ENCODE measurements around the gene SCYGR8.

The SCYGR8 gene, protein sequence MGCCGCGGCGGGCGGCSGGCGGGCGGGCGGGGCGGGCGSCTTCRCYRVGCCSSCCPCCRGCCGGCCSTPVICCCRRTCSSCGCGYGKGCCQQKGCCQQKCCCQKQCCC

GRCh38 chr2:227745594-227745993 is at the start of gene SCYGR8:
Gene SCYGR8 (plus strand): TSS chr2:227745894. CDS start chr2:227745894, 0 bp downstream.
- H3K27ac ChIP-seq, result no peak within 1 kb of the TSS
- no peaks in the 10 kb centered on the region for H3K4me1 ChIP-seq (ENCODE audit: control insufficient read depth in 1 of 2, insufficient read depth in 1 of 2, low read depth in 1 of 2, low read length in 1 of 2)
- no peaks in the 10 kb centered on the region for H3K27me3 ChIP-seq
- no peaks in the 10 kb centered on the region for H3K36me3 ChIP-seq
- H3K9me3 ChIP-seq, result no peaks in the 10 kb centered on the region
- no peak within 1 kb of the TSS for H3K4me3 ChIP-seq (ENCODE audit: low read depth in 1 of 2, low read length in 1 of 2)
- TF ChIP-seq, protein P1, sequence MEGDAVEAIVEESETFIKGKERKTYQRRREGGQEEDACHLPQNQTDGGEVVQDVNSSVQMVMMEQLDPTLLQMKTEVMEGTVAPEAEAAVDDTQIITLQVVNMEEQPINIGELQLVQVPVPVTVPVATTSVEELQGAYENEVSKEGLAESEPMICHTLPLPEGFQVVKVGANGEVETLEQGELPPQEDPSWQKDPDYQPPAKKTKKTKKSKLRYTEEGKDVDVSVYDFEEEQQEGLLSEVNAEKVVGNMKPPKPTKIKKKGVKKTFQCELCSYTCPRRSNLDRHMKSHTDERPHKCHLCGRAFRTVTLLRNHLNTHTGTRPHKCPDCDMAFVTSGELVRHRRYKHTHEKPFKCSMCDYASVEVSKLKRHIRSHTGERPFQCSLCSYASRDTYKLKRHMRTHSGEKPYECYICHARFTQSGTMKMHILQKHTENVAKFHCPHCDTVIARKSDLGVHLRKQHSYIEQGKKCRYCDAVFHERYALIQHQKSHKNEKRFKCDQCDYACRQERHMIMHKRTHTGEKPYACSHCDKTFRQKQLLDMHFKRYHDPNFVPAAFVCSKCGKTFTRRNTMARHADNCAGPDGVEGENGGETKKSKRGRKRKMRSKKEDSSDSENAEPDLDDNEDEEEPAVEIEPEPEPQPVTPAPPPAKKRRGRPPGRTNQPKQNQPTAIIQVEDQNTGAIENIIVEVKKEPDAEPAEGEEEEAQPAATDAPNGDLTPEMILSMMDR (IDR thresholded peaks at IDR 0.05), result no peak

GRCh38 chr2:227696990-227697679 is 48.6 kb upstream of the SCYGR8 start:
- Histone ChIP-seq H3K27ac (no peak overlapping the region), H3K27me3 (peaks cover 6% of the 10 kb centered on the region), H3K36me3 (no peaks in the 10 kb centered on the region), H3K9me3 (no peaks in the 10 kb centered on the region), H3K4me3 (ENCODE audit: low read depth in 1 of 2, low read length in 1 of 2) (no peak overlapping the region), H3K4me1 (ENCODE audit: control insufficient read depth in 1 of 2, insufficient read depth in 1 of 2, low read depth in 1 of 2, low read length in 1 of 2) (no peaks in the 10 kb centered on the region)
- TF ChIP-seq, protein P1 (IDR thresholded peaks at IDR 0.05), result no peak

DNA sequence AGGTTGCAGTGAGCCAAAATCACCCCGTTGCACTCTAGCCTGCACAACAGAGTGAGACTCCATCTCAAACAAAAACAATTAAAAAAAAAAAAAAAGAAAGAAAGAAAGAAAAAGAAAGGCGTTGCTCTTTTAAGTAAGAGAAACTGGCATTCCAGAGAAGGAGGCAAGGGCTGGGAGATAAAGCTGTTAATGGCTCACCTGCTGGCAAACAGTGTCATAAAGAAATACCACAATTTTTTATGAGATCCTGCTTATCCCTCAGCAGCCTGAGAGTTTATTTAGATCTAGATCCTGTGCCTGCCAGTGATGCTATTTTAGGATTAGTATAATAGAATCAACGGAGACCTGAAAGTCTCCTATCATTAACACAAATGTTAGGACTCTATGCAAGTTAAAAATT is 44.1 kb upstream of the SCYGR8 start:
- H3K36me3 ChIP-seq, result no peaks in the 10 kb centered on the region
- no peak overlapping the region for H3K27ac ChIP-seq
- TF ChIP-seq, protein P1 (IDR thresholded peaks at IDR 0.05), result no peak
- peaks cover 7% of the 10 kb centered on the region for H3K27me3 ChIP-seq
- H3K9me3 ChIP-seq, result no peaks in the 10 kb centered on the region
- no peaks in the 10 kb centered on the region for H3K4me1 ChIP-seq (ENCODE audit: control insufficient read depth in 1 of 2, insufficient read depth in 1 of 2, low read depth in 1 of 2, low read length in 1 of 2)
- no peak overlapping the region for H3K4me3 ChIP-seq (ENCODE audit: low read depth in 1 of 2, low read length in 1 of 2)

DNA sequence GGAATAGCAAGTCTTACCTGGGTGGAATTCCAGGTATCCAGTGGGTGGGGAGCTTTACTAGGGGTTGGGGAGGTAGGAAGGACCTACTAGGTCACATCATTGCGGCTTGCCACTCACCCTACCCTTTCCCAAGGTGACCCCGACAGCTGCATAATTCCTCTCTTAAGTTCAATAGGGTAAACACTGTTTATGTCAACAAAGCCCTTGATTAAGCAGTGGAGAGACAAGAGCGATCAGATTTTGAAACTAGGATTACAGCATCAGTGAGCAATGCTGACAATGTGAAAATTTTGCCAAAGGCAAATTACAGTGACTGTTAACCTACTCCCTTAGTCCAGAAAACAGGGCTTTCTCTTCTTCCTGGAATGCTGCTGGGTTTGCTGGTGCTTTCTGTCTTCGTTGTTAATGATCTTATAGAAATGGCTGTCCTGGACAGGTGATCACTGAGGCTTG is 42.4 kb upstream of the SCYGR8 start:
- peaks cover 3% of the 10 kb centered on the region for H3K27me3 ChIP-seq
- no peak overlapping the region for H3K4me3 ChIP-seq (ENCODE audit: low read depth in 1 of 2, low read length in 1 of 2)
- TF ChIP-seq, protein P1 (IDR thresholded peaks at IDR 0.05), result no peak
- H3K9me3 ChIP-seq, result no peaks in the 10 kb centered on the region
- no peaks in the 10 kb centered on the region for H3K36me3 ChIP-seq
- no peaks in the 10 kb centered on the region for H3K4me1 ChIP-seq (ENCODE audit: control insufficient read depth in 1 of 2, insufficient read depth in 1 of 2, low read depth in 1 of 2, low read length in 1 of 2)
- H3K27ac ChIP-seq, result no peak overlapping the region

GRCh38 chr2:227703961-227704360 is 41.7 kb upstream of the SCYGR8 start:
- no peaks in the 10 kb centered on the region for H3K36me3 ChIP-seq
- H3K27ac ChIP-seq, result no peak overlapping the region
- no peaks in the 10 kb centered on the region for H3K9me3 ChIP-seq
- no peak overlapping the region for H3K4me3 ChIP-seq (ENCODE audit: low read depth in 1 of 2, low read length in 1 of 2)
- TF ChIP-seq, protein P1 (IDR thresholded peaks at IDR 0.05), result no peak
- no peaks in the 10 kb centered on the region for H3K4me1 ChIP-seq (ENCODE audit: control insufficient read depth in 1 of 2, insufficient read depth in 1 of 2, low read depth in 1 of 2, low read length in 1 of 2)
- peaks cover 3% of the 10 kb centered on the region for H3K27me3 ChIP-seq
